HepG2 (cell line): Measurements from ENCODE around the gene THEM5. TPM values are rescaled to one million over a fixed set of nuclear protein-coding genes. Genes with fewer than 3 reads are reported as not detected.

Experiments used
- ATAC-seq: fragments of 200-7000 bp; cut with Tn5 transposase; 3 replicates; pipeline ENCODE4 v1.9.1; 2020; ENCODE audit warnings: mild to moderate bottlenecking, moderate library complexity
- BruUV-seq: library from RNA; stranded (reverse); fragments of 400-500 nt; replicated peaks from 2 replicates; lab custom pipeline; 2021; lab: Mats Ljungman, UMichigan
- CTCF ChIA-PET: fragments of 300-600 bp; formaldehyde crosslinking; extraction: SDS; loops from one replicate; lab custom pipeline; 2021; ENCODE audit warnings: low total read pairs, inconsistent platforms, low intra/inter-chr PET ratio; lab: Yijun Ruan, JAX
- POLR2A ChIA-PET: fragments of 350-600 bp; sonication (Branson Sonifier 250); formaldehyde crosslinking; loops from one replicate; lab custom pipeline; 2020; ENCODE audit warnings: antibody characterized with exemption, inconsistent platforms; lab: Yijun Ruan, JAX
- DNase-seq: peaks from one replicate; pipeline ENCODE4 v3.0.0-alpha.2; 2015; ENCODE audit warnings: low spot score
- FAIRE-seq: peaks from 3 replicates; lab custom pipeline; 2011; peaks lifted over from hg19 to GRCh38; lab: Jason Lieb, UNC
- H2AFZ ChIP-seq: one replicate; pipeline ENCODE4 v1.6.1; 2011; ENCODE audit warnings: low read length, inconsistent platforms
- H3K27ac ChIP-seq: fragments of 300-600 bp; 3 replicates; pipeline ENCODE4 v1.8.0; 2011; ENCODE audit warnings: mixed run types, mild to moderate bottlenecking, mixed read lengths, low read length, inconsistent platforms; ENCODE audit not compliant: insufficient read depth; ENCODE audit errors: extremely low read length
- H3K27me3 ChIP-seq, 2 experiments: fragments of 200-600 bp in 1 of 2; 2 replicates in 1 of 2; 3 replicates in 1 of 2; pipeline versions ENCODE4 v1.6.0 to v1.8.0; 2011; ENCODE audit warnings: low read length in 2 of 2, mild to moderate bottlenecking in 2 of 2, moderate library complexity in 2 of 2, inconsistent platforms in 1 of 2; ENCODE audit not compliant: insufficient read depth in 2 of 2, control insufficient read depth in 1 of 2
- H3K36me3 ChIP-seq, 2 experiments: fragments of 200-600 bp in 1 of 2; replicated peaks in 1 of 2; 2 replicates in 1 of 2; 3 replicates in 1 of 2; pipeline versions ENCODE4 v1.5.1 to v1.8.0; 2011; ENCODE audit warnings: low read length in 2 of 2, inconsistent platforms in 1 of 2; ENCODE audit not compliant: insufficient read depth in 2 of 2, control insufficient read depth in 1 of 2
- H3K4me1 ChIP-seq: 2 replicates; pipeline ENCODE4 v1.5.1; 2012; ENCODE audit warnings: low read length, inconsistent platforms; ENCODE audit not compliant: insufficient read depth
- H3K4me2 ChIP-seq: 2 replicates; pipeline ENCODE4 v1.6.0; 2011; ENCODE audit warnings: low read depth, low read length, inconsistent platforms
- H3K4me3 ChIP-seq, 3 experiments: fragments of 200-600 bp in 1 of 3; sonication (generic), shearing (Covaris generic) in 1 of 3; replicated peaks in 1 of 3; 2 replicates each; pipeline ENCODE4 v1.5.1; 2011 to 2016; ENCODE audit warnings: low read length in 3 of 3, inconsistent platforms in 2 of 3, low read depth in 2 of 3, mild to moderate bottlenecking in 2 of 3, control low read depth in 1 of 3, mixed read lengths in 1 of 3; ENCODE audit not compliant: insufficient read depth in 1 of 3
- H3K79me2 ChIP-seq: one replicate; pipeline ENCODE4 v1.6.1; 2011; ENCODE audit warnings: low read length, inconsistent platforms; ENCODE audit not compliant: insufficient read depth
- H3K9ac ChIP-seq: 2 replicates; pipeline ENCODE4 v1.6.0; 2011; ENCODE audit warnings: mild to moderate bottlenecking, low read depth, low read length, inconsistent platforms; ENCODE audit not compliant: insufficient read depth
- H3K9me3 ChIP-seq: 2 replicates; pipeline ENCODE4 v1.5.1; 2012; ENCODE audit warnings: mild to moderate bottlenecking, low read length
- H4K20me1 ChIP-seq: 2 replicates; pipeline ENCODE4 v1.6.0; 2011; ENCODE audit warnings: inconsistent platforms, mild to moderate bottlenecking, low read length, moderate library complexity; ENCODE audit not compliant: insufficient read depth
- HOXA3 ChIP-seq: sonication (generic); formaldehyde crosslinking; IDR thresholded peaks from 2 replicates; pipeline ENCODE4 v1.5.0; 2020; ENCODE audit warnings: missing genetic modification reagents
- TFAP4 ChIP-seq: sonication (generic); IDR thresholded peaks from 2 replicates; pipeline ENCODE4 v1.6.1; 2016; ENCODE audit warnings: low read depth, borderline replicate concordance
- TSC22D2 ChIP-seq: sonication (generic); formaldehyde crosslinking; IDR thresholded peaks from 2 replicates; pipeline ENCODE4 v1.5.1; 2020; ENCODE audit warnings: missing genetic modification reagents, mild to moderate bottlenecking, borderline replicate concordance
- ZBTB21 ChIP-seq: sonication (generic); formaldehyde crosslinking; IDR thresholded peaks from 2 replicates; pipeline ENCODE4 v1.4.0; 2020; ENCODE audit warnings: missing genetic modification reagents
- ZBTB40 ChIP-seq, 2 experiments: fragments of 450-650 bp in 1 of 2; sonication (generic) in 1 of 2; formaldehyde crosslinking in 1 of 2; IDR thresholded peaks; 2 replicates each; pipeline versions ENCODE4 v1.6.1 to v1.8.0; 2016 to 2022; ENCODE audit warnings: antibody characterized with exemption in 1 of 2, mild to moderate bottlenecking in 1 of 2, missing genetic modification reagents in 1 of 2
- ZNF18 ChIP-seq: sonication (generic); formaldehyde crosslinking; IDR thresholded peaks from 2 replicates; pipeline ENCODE4 v1.8.0; 2022; ENCODE audit warnings: mild to moderate bottlenecking, missing genetic modification reagents; ENCODE audit not compliant: insufficient replicate concordance
- ZNF652 ChIP-seq: IDR thresholded peaks from 2 replicates; pipeline ENCODE4 v1.6.1; 2016; ENCODE audit warnings: low read depth, borderline replicate concordance
- ZNF704 ChIP-seq: sonication (generic); formaldehyde crosslinking; IDR thresholded peaks from 2 replicates; pipeline ENCODE4 v1.8.1; 2023; ENCODE audit warnings: mild to moderate bottlenecking, inconsistent platforms, moderate library complexity, missing genetic modification reagents, borderline replicate concordance
- ZNF749 ChIP-seq: sonication (generic); formaldehyde crosslinking; IDR thresholded peaks from 2 replicates; pipeline ENCODE4 v1.8.0; 2022; ENCODE audit warnings: mild to moderate bottlenecking, missing genetic modification reagents, moderate library complexity, borderline replicate concordance
- WGBS: methylation state at CpG from one replicate; pipeline ENCODE4 v1.1.6; 2017; ENCODE audit warnings: low lambda C conversion rate; 5-methylcytosine and 5-hydroxymethylcytosine counted together
- in situ Hi-C: cut with HindIII; loops from 2 replicates; pipeline ENCODE4 v1.10.0; 2017; ENCODE audit warnings: low pct_unique_long_range_greater_than_20kb; ENCODE audit not compliant: extremely low pct_ligation_motif_present
- intact Hi-C: fragments of 100-400 bp; cut with micrococcal nuclease; formaldehyde crosslinking; loops from one replicate; pipeline ENCODE4 v1.10.0; 2022; ENCODE audit not compliant: unreplicated experiment
- polyA plus RNA-seq, 8 experiments: library from polyadenylated mRNA; depleted of rRNA in 3 of 8; stranded (reverse) in 7 of 8; unstranded in 1 of 8; fragments of >200 nt; fragmentation: Illumina TruSeq in 4 of 8; extraction: Trizol in 4 of 8; gene quantifications; 2 replicates each; pipeline versions ENCODE4 v1.2.1 to v1.2.3, GENCODE V29; 2011 to 2016; ENCODE audit warnings: low read depth in 4 of 8, missing spikeins in 1 of 8, mixed read lengths in 1 of 8; ENCODE audit not compliant: insufficient read depth in 1 of 8
- total RNA-seq, 5 experiments: library from RNA; depleted of rRNA; stranded (reverse); fragments of >200 nt; fragmentation: Illumina TruSeq; extraction: Trizol; gene quantifications; 2 replicates each; pipeline ENCODE4 v1.2.3, GENCODE V29; 2016; ENCODE audit warnings: low read depth in 1 of 5

THEM5 gene
- total and polyA plus RNA-seq, 2 of the 13 experiments (the other 11 are each of a cell fraction or from before 2014, with no cell fraction given), result not detected

- TF ChIP-seq HOXA3 (CRISPR knock-in tag) (no peak), ZNF704 (CRISPR knock-in tag) (no peak), TSC22D2 (CRISPR knock-in tag) (no peak), ZNF18 (CRISPR knock-in tag) (no peak), TFAP4 (no peak), ZNF749 (CRISPR knock-in tag) (no peak)
Measured at GRCh38 chr1:151811181-151811580, 42.3 kb downstream of the THEM5 start (continued).

GRCh38 chr1:151809985-151810556, 43.4 kb downstream of the THEM5 start:
- Histone ChIP-seq H3K36me3 (no peaks in the 10 kb centered on the region), H3K79me2 (no peaks in the 10 kb centered on the region), H3K27me3 (no peaks in the 10 kb centered on the region), H3K9me3 (no peaks in the 10 kb centered on the region), H2AFZ (no peak overlapping the region), H3K4me3 (no peak overlapping the region), H3K4me2 (no peak overlapping the region), H3K9ac (no peak overlapping the region), H3K27ac (no peak overlapping the region), H4K20me1 (no peaks in the 10 kb centered on the region), H3K4me1 (peaks cover 11% of the 10 kb centered on the region; the same call in 1 of the 2 replicates)
- FAIRE-seq, result no peak
- in situ Hi-C loops, result no loop called here
- no peak for DNase-seq
- intact Hi-C loops, result no loop called here
- 100% methylated on average over 1 of the region's 1 CpG for WGBS
- no TSS peak for BruUV-seq
- ChIA-PET CTCF (no interaction called here), POLR2A (no interaction called here)
- TF ChIP-seq ZBTB21 (CRISPR knock-in tag) (no peak), ZBTB40 (IDR thresholded peaks at IDR 0.05) (no peak), ZBTB40 (CRISPR knock-in tag; IDR thresholded peaks at IDR 0.05) (no peak), ZNF652 (no peak)
- no peak for ATAC-seq
